HCT116 (cell line): ENCODE data around the gene GALNT16. TPM values are rescaled to one million over a fixed set of nuclear protein-coding genes. Genes with fewer than 3 reads are reported as not detected.

ENCODE experiments used
- ATAC-seq: fragments of 200-7000 bp; cut with Tn5 transposase; 2 replicates; pipeline ENCODE4 v1.9.1; 2020; ENCODE audit warnings: mild to moderate bottlenecking, moderate library complexity
- BruUV-seq: library from RNA; stranded (reverse); fragments of 400-500 nt; replicated peaks from 2 replicates; lab custom pipeline; 2021; lab: Mats Ljungman, UMichigan
- CTCF ChIA-PET: fragments of 300-600 bp; sonication (Branson Sonifier 250); formaldehyde crosslinking; loops from one replicate; lab custom pipeline; 2021; ENCODE audit warnings: antibody characterized with exemption; lab: Charles Lee
- POLR2A ChIA-PET: fragments of 300-600, 350-600 bp; sonication (Branson Sonifier 250); formaldehyde crosslinking; loops from one replicate; lab custom pipeline; 2021; ENCODE audit warnings: antibody characterized with exemption; lab: Charles Lee
- RAD21 ChIA-PET, 2 experiments: fragments of 300-600 bp; sonication (Branson Sonifier 250); formaldehyde crosslinking; loops; one replicate each; lab custom pipeline; 2023; ENCODE audit warnings: low total read pairs in 2 of 2; ENCODE audit not compliant: uncharacterized antibody in 2 of 2, unreplicated experiment in 2 of 2, low non-redundant PET in 1 of 2; lab: Charles Lee
- DNase-seq: peaks from one replicate; pipeline ENCODE4 v3.0.0-alpha.2; 2010; ENCODE audit warnings: low read depth, low spot score
- H2AFZ ChIP-seq: fragments of 200-600 bp; shearing (Covaris generic), sonication (generic); 2 replicates; pipeline ENCODE4 v1.6.1; 2017; ENCODE audit warnings: low read depth, mixed run types, mixed read lengths, antibody characterized with exemption, low read length; ENCODE audit not compliant: poor library complexity, severe bottlenecking
- H3K27ac ChIP-seq: 2 replicates; pipeline ENCODE4 v1.5.1; 2012; ENCODE audit warnings: low read depth, low read length
- H3K27me3 ChIP-seq: fragments of 200-600 bp; sonication (generic); 2 replicates; pipeline ENCODE4 v1.6.1; 2016; ENCODE audit warnings: mixed run types, low read length, mixed read lengths; ENCODE audit not compliant: insufficient read depth
- H3K36me3 ChIP-seq, 2 experiments: fragments of 200-500 bp in 1 of 2; fragments of 200-600 bp in 1 of 2; sonication (Bioruptor generic) in 1 of 2; sonication (generic) in 1 of 2; 2 replicates each; pipeline versions ENCODE4 v1.5.1 to v1.6.1; 2014 to 2016; ENCODE audit warnings: low read length in 2 of 2, inconsistent platforms in 1 of 2, mixed read lengths in 1 of 2, mixed run types in 1 of 2; ENCODE audit not compliant: insufficient read depth in 2 of 2, control insufficient read depth in 1 of 2
- H3K4me1 ChIP-seq, 2 experiments: fragments of 200-600 bp in 1 of 2; sonication (generic) in 1 of 2; 2 replicates each; pipeline versions ENCODE4 v1.5.1 to v1.6.1; 2012 to 2017; ENCODE audit warnings: low read length in 2 of 2, inconsistent platforms in 1 of 2, mild to moderate bottlenecking in 1 of 2, mixed read lengths in 1 of 2, mixed run types in 1 of 2, moderate library complexity in 1 of 2; ENCODE audit not compliant: insufficient read depth in 2 of 2, control insufficient read depth in 1 of 2
- H3K4me2 ChIP-seq: fragments of 200-600 bp; sonication (generic); 2 replicates; pipeline ENCODE4 v1.6.1; 2017; ENCODE audit warnings: mixed run types, low read length, mixed read lengths
- H3K4me3 ChIP-seq, 2 experiments: fragments of 200-600 bp in 1 of 2; sonication (generic) in 1 of 2; replicated peaks in 1 of 2; 2 replicates each; pipeline ENCODE4 v1.5.1; 2011 to 2016; ENCODE audit warnings: low read length in 2 of 2, control low read depth in 1 of 2, low read depth in 1 of 2, mild to moderate bottlenecking in 1 of 2, mixed read lengths in 1 of 2, mixed run types in 1 of 2
- H3K79me2 ChIP-seq: fragments of 200-600 bp; sonication (generic); 2 replicates; pipeline ENCODE4 v1.6.1; 2017; ENCODE audit warnings: mild to moderate bottlenecking, mixed run types, low read length, moderate library complexity, mixed read lengths; ENCODE audit not compliant: insufficient read depth
- H3K9ac ChIP-seq: fragments of 200-600 bp; sonication (generic); 2 replicates; pipeline ENCODE4 v1.6.1; 2016; ENCODE audit warnings: low read length, mixed read lengths
- H3K9me2 ChIP-seq: fragments of 200-600 bp; sonication (generic), shearing (Covaris generic); 2 replicates; pipeline ENCODE4 v1.6.1; 2017; ENCODE audit warnings: mixed run types, mild to moderate bottlenecking, moderate library complexity; ENCODE audit not compliant: insufficient read depth
- H3K9me3 ChIP-seq, 2 experiments: fragments of 200-500 bp in 1 of 2; fragments of 200-600 bp in 1 of 2; sonication (Bioruptor generic) in 1 of 2; sonication (generic) in 1 of 2; 2 replicates each; pipeline ENCODE4 v1.6.1; 2014 to 2017; ENCODE audit warnings: low read length in 2 of 2, mixed read lengths in 2 of 2, inconsistent platforms in 1 of 2, low read depth in 1 of 2, mild to moderate bottlenecking in 1 of 2, mixed run types in 1 of 2, moderate library complexity in 1 of 2; ENCODE audit not compliant: control insufficient read depth in 1 of 2, insufficient read depth in 1 of 2
- H4K20me1 ChIP-seq: fragments of 200-600 bp; sonication (generic), shearing (Covaris generic); 2 replicates; pipeline ENCODE4 v1.6.1; 2017; ENCODE audit warnings: mixed run types, mild to moderate bottlenecking, moderate library complexity; ENCODE audit not compliant: insufficient read depth
- EGR1 ChIP-seq: IDR thresholded peaks from 2 replicates; pipeline ENCODE4 v1.6.1; 2012; ENCODE audit warnings: low read depth
- EZH2phosphoT487 ChIP-seq: fragments of 200-600 bp; IDR thresholded peaks from 2 replicates; pipeline ENCODE4 v1.6.1; 2018; ENCODE audit warnings: antibody characterized with exemption, borderline replicate concordance
- FOSL1 ChIP-seq: IDR thresholded peaks from 2 replicates; pipeline ENCODE4 v1.6.1; 2012; ENCODE audit warnings: low read depth
- JUND ChIP-seq: IDR thresholded peaks from 2 replicates; pipeline ENCODE4 v1.6.1; 2012
- POLR2A ChIP-seq: IDR thresholded peaks from 2 replicates; pipeline ENCODE4 v1.7.0; 2011; ENCODE audit warnings: borderline replicate concordance; ENCODE audit not compliant: insufficient read depth, insufficient read length; ENCODE audit errors: extremely low read depth
- POLR2AphosphoS5 ChIP-seq: IDR thresholded peaks from 2 replicates; pipeline ENCODE4 v1.6.1; 2011; ENCODE audit warnings: mild to moderate bottlenecking, low read depth, low read length, moderate library complexity
- SRF ChIP-seq: IDR thresholded peaks from 2 replicates; pipeline ENCODE4 v1.6.1; 2012; ENCODE audit warnings: low read depth
- YY1 ChIP-seq: IDR thresholded peaks from 2 replicates; pipeline ENCODE4 v1.6.1; 2011; ENCODE audit warnings: low read length, low read depth, moderate library complexity, mild to moderate bottlenecking; ENCODE audit not compliant: insufficient replicate concordance; ENCODE audit errors: extremely low read depth
- ZFX ChIP-seq: fragments of 450-650 bp; IDR thresholded peaks from 2 replicates; pipeline ENCODE4 v1.6.1; 2017
- intact Hi-C: fragments of 100-400 bp; cut with micrococcal nuclease; formaldehyde crosslinking; loops from 2 replicates; pipeline ENCODE4 v1.10.0; 2022
- total RNA-seq: library from RNA; stranded (reverse); gene quantifications from one replicate; pipeline ENCODE4 v1.2.1, GENCODE V29; 2021; ENCODE audit not compliant: unreplicated experiment
- TF ChIP-seq, protein P1 (sequence below): IDR thresholded peaks from 2 replicates; pipeline ENCODE4 v1.6.1; 2011; ENCODE audit warnings: mild to moderate bottlenecking, low read length, moderate library complexity; ENCODE audit not compliant: insufficient replicate concordance; ENCODE audit errors: extremely low read depth

Gene GALNT16
- total RNA-seq, 1 experiment from 2014 or later: 0.32 TPM

DNA sequence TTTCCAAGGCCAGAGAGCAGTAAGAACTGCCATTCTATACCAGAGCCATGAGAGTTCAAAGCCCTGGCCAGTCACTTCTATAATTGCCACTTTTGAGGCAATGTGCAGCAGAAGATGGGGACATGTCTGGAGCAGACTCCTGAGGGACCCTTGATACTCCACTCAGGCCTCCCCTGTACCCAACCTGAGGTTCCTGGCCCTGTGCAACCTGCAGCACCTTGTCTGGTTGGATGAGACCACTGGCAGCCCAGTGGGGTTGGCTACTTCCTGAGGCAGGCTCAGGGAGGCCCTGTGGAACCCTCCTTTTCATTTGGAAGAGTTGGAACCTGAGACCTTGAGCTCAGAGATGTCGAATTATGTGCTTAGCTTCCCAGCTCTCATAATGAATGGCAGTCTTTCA lies 54.4 kb downstream of the GALNT16 start:
- no peaks in the 10 kb centered on the region for H3K9me2 ChIP-seq
- no peaks in the 10 kb centered on the region for H3K79me2 ChIP-seq
- intact Hi-C loops: no loop called here
- 0 out of 2 replicates have a peak, but pooled peaks cover 4% of the 10 kb centered on the region for H3K27me3 ChIP-seq
- no peaks in the 10 kb centered on the region for H3K36me3 ChIP-seq
- H3K27ac ChIP-seq: no peak overlapping the region
- TF ChIP-seq EZH2phosphoT487 (no peak), SRF (no peak), POLR2A (no peak), EGR1 (no peak), JUND (no peak), FOSL1 (no peak)
- TF ChIP-seq, protein P1, sequence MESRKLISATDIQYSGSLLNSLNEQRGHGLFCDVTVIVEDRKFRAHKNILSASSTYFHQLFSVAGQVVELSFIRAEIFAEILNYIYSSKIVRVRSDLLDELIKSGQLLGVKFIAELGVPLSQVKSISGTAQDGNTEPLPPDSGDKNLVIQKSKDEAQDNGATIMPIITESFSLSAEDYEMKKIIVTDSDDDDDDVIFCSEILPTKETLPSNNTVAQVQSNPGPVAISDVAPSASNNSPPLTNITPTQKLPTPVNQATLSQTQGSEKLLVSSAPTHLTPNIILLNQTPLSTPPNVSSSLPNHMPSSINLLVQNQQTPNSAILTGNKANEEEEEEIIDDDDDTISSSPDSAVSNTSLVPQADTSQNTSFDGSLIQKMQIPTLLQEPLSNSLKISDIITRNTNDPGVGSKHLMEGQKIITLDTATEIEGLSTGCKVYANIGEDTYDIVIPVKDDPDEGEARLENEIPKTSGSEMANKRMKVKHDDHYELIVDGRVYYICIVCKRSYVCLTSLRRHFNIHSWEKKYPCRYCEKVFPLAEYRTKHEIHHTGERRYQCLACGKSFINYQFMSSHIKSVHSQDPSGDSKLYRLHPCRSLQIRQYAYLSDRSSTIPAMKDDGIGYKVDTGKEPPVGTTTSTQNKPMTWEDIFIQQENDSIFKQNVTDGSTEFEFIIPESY: no peak
- DNase-seq (no peak), ATAC-seq (no peak)
- no peak overlapping the region for H2AFZ ChIP-seq
- no peak overlapping the region for H3K4me2 ChIP-seq
- H3K4me3 ChIP-seq: no peak overlapping the region
- H4K20me1 ChIP-seq: no peaks in the 10 kb centered on the region
- ChIA-PET RAD21 (no interaction called here), POLR2A (no interaction called here), CTCF (no interaction called here)
- H3K9ac ChIP-seq: no peak overlapping the region
- peaks cover 0 to 9% of the 10 kb centered on the region in 2 experiments; a peak in 2 of 4 replicates for H3K4me1 ChIP-seq
- BruUV-seq: no TSS peak
- H3K9me3 ChIP-seq: no peaks in the 10 kb centered on the region

GRCh38 chr14:69315301-69315700 lies 55.3 kb downstream of the GALNT16 start:
- RAD21 ChIA-PET: no interaction called here
- Histone ChIP-seq H4K20me1 (no peaks in the 10 kb centered on the region), H3K4me2 (no peak overlapping the region), H2AFZ (no peak overlapping the region), H3K9me2 (no peaks in the 10 kb centered on the region), H3K27ac (no peak overlapping the region), H3K4me1 (peaks cover 0 to 9% of the 10 kb centered on the region in 2 experiments; a peak in 2 of 4 replicates), H3K36me3 (no peaks in the 10 kb centered on the region), H3K9ac (no peak overlapping the region), H3K27me3 (0 out of 2 replicates have a peak, but pooled peaks cover 4% of the 10 kb centered on the region), H3K4me3 (no peak overlapping the region), H3K9me3 (no peaks in the 10 kb centered on the region), H3K79me2 (no peaks in the 10 kb centered on the region)
- CTCF ChIA-PET: no interaction called here
- no peak for TF ChIP-seq ZFX
- TF ChIP-seq, protein P1: no peak
- TF ChIP-seq POLR2AphosphoS5: no peak
- TF ChIP-seq YY1: no peak
- DNase-seq: no peak
- ATAC-seq: no peak
- BruUV-seq: no TSS peak
- intact Hi-C loops: no loop called here
- POLR2A ChIA-PET: no interaction called here
